SK-N-MC (cell line): ENCODE data around the gene SPINDOC.

Experiments used
- EZH2 ChIP-seq: fragments of 200-600 bp; sonication (generic); IDR thresholded peaks from one replicate; pipeline ENCODE4 v1.6.1; 2017; ENCODE audit warnings: antibody characterized with exemption
- POLR2AphosphoS5 ChIP-seq: IDR thresholded peaks from 2 replicates; pipeline ENCODE4 v1.6.1; 2012; ENCODE audit warnings: mild to moderate bottlenecking, low read depth, low read length, borderline replicate concordance

DNA sequence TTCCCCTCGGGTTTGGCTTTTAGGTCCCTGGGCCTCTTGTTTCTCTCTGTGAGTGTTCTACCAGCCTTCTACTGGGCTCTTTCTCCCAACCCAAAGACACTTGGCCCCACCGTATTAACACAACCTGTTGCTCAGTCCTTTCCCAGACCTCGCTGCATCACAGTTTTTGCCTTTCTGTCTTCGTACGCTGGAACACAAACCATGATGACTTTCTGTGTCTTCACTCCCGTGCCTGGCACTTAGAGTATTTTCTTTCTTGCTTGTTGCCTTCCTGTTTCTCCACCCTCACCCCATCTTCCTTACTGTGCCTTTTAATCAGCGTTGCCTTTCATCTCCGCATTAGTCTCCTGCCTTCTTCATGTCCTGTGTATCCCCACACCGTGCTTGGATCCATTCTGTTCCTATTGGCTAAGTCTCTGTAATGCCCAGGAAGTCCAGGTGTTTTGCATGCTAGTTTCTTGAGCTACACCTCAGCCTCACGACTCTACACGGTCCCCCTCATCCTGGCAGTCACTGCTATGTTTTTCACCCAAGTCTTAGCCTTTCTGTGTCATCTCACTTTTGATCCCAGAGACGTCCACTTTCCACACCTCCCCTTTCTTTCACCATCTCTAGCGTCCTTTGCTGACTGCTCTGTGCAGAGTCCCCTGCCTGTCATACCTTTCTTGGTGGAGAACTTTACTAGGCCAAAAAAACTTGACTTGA is 27.3 kb downstream of the SPINDOC start:
- TF ChIP-seq POLR2AphosphoS5 (no peak), EZH2 (no peak)
